Epithelial cell of proximal tubule (primary cell): ENCODE measurements around the gene PIGA. TPM values are rescaled to one million over a fixed set of nuclear protein-coding genes. Genes with fewer than 3 reads are reported as not detected.

Source experiments
- DNase-seq: peaks from one replicate; pipeline ENCODE4 v3.0.0-alpha.2; 2011; ENCODE audit warnings: low read depth
- H3K4me3 ChIP-seq: 2 replicates; pipeline ENCODE4 v1.5.1; 2011; ENCODE audit warnings: low read depth, mild to moderate bottlenecking, low read length
- total RNA-seq: library from RNA; depleted of rRNA; stranded (reverse); fragments of >200 nt; gene quantifications from 2 replicates; pipeline ENCODE4 v1.2.3, GENCODE V29; 2015
- TF ChIP-seq, protein P1 (sequence below): conservative IDR thresholded peaks from 2 replicates; pipeline ENCODE4 v1.5.1; 2012; ENCODE audit warnings: low read depth, mild to moderate bottlenecking, low read length

Gene PIGA
- total RNA-seq, 1 donor from 2014 or later, result 8.8 TPM

DNA sequence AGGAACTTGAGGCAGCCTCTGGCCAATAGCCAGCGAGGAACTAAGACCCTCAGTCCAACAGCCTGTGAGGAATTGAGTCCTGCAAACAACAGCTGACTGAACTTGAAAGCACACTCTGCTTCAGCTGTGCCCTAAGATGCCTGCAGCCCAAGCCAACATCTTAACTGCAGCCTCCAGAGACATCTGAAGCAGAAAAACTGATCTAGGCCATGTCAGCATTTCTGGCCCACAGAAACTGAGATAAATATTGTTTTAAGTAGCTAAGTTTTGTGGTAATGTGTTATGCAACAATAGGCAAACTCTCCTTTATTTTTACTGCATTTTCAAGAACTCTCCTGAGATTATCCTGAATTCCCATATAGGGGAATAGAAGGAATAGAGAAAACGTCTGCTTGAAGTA, 24.4 kb upstream of the PIGA start:
- DNase-seq, result no peak
- TF ChIP-seq, protein P1, sequence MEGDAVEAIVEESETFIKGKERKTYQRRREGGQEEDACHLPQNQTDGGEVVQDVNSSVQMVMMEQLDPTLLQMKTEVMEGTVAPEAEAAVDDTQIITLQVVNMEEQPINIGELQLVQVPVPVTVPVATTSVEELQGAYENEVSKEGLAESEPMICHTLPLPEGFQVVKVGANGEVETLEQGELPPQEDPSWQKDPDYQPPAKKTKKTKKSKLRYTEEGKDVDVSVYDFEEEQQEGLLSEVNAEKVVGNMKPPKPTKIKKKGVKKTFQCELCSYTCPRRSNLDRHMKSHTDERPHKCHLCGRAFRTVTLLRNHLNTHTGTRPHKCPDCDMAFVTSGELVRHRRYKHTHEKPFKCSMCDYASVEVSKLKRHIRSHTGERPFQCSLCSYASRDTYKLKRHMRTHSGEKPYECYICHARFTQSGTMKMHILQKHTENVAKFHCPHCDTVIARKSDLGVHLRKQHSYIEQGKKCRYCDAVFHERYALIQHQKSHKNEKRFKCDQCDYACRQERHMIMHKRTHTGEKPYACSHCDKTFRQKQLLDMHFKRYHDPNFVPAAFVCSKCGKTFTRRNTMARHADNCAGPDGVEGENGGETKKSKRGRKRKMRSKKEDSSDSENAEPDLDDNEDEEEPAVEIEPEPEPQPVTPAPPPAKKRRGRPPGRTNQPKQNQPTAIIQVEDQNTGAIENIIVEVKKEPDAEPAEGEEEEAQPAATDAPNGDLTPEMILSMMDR, result no peak
- H3K4me3 ChIP-seq, result no peak overlapping the region

DNA sequence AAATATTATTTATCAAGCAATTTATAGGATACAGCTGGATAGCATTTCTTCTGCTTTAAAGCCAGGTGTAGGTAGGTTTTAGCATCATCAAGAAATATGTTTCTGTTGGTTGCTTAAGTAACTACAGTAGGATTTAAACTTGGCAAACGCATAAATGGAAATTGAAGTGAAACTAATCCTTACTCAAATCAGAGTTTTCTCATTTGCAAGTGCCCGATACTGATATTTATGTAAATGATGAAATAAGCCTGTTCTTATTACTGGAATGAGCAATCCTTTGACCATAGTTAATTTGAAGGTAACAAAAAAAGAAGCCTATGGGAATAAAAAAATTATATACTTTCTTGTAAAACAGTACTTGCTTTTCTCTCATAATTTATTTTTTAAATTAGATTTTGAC, 23.2 kb upstream of the PIGA start:
- TF ChIP-seq, protein P1, result no peak
- no peak for DNase-seq
- H3K4me3 ChIP-seq, result no peak overlapping the region

DNA sequence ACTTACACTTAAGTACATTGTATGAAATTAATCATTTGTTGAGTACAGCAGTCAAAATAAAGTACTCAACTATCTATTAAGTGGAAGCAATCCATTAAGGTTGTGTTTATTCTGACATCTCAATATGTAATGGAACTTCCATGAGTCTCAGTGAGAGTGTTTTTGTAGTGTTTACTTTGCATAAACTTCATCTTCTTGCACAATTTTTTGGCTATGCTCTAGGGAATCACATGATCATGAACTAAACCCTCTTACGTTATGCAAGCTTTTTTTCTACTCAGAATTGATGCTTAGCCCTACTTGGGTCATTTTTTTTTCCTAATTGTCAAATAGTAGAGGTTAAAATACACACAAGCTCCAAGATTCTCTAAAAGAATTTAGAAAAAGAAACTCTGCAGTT, 21.1 kb upstream of the PIGA start:
- H3K4me3 ChIP-seq, result no peak overlapping the region
- no peak for DNase-seq
- TF ChIP-seq, protein P1, result no peak

DNA sequence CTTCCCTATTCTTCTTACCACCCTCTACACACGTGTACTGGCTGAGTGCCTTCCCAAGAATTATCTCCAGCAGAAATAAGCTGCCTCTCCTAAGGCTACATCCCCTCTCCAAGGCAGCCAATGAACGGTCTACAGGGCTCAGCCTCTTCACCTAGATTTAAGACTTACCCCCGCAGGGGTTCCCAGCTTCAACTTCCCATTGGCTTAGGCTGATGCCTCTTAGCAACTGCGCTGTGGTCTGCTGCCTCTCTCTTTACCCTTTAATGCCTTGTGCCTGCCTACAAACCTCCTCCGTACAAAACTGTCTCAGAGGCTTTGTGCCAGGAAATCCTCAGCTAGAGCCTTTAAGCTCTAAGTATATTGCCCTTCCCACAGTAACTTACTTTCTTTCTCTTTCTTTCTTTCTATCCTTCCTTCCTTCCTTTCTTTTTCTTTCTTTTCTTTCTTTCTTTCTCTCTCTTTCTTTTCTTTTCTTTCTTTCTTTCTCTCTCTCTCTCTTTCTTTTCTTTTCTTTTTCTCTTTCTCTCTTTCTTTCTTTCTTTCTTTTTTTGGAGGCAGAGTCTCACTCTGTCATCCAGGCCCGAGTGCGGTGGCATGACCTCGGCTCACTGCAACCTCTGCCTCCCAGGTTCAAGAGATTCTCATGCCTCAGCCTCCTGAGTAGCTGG, 15.1 kb upstream of the PIGA start:
- DNase-seq, result no peak
- no peak overlapping the region for H3K4me3 ChIP-seq
- TF ChIP-seq, protein P1, result no peak

DNA sequence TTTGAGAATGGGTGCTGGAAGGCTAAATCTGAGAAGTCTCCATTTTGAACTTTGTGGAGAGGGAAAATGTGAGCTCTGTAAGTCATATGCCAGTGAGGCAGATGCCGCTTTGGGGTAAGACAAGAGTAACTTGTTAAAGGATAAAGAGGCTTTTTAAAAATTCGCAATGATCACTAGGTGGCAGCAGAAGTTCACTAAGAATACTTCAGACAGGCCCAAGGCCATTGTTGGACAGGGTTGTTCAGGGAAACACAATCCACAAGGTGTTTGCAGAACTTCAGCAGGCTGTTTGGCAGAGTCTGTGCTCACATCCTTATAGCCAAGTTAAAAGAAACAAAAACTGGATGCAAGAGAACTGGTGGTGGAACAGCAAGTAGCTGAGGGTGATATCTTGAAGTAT, 13.7 kb upstream of the PIGA start:
- peak; percentile 10 for DNase-seq
- H3K4me3 ChIP-seq, result no peak overlapping the region
- TF ChIP-seq, protein P1, result peak; percentile 57

DNA sequence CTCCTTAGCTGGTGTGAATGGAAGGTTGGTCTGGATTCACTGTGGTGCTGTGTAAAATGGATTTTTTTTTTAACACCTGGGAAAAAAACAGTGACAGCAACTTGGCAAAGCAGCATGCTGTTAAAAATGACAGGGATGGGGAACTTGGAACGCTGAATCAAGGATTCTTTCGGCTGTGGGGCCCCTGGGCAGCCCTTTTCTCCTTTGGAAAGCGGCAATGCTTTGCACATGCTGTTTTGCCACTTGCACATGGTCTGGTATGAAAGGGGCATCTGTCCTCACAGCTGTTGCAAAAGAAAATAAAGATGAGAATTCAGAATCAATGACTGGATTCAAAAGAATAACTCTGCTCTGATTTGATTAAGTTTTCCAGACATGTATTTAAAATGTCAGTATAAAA, 10.7 kb upstream of the PIGA start:
- DNase-seq, result no peak
- TF ChIP-seq, protein P1, result no peak
- no peak overlapping the region for H3K4me3 ChIP-seq

DNA sequence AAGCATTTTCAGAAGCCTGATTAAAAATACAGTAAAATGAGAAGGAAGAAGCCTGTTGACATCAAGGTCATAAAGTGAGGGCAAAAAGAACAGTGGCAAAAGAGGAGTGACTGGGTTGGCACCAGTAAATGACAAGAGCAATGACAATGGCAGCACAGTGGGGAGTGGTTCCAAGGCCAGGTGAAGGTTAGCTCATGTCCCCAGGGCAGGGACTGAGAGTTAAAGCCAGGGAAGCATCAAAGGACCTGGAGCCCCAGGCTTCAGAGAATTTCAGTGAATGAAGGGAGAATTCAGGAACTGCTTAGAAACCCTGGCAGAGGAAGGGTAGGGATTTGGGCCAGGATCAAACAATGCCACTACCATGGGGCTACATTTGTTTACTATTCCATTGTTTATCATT, 8.8 kb upstream of the PIGA start:
- TF ChIP-seq, protein P1, result no peak
- DNase-seq, result no peak
- no peak overlapping the region for H3K4me3 ChIP-seq
